Epidermal melanocyte (primary cell): ENCODE results near the gene ENPP1.
"Not testable (repeated sequence)": the region's sequence is repeated elsewhere in the genome, so short reads cannot be mapped to it uniquely, and the experiment has no call there.

Source experiments
- DNase-seq: peaks from one replicate; pipeline ENCODE4 v3.0.0; 2011; ENCODE audit warnings: low spot score; ENCODE audit not compliant: insufficient read length

Gene ENPP1

GRCh38 chr6:131914234-131914633, 106.4 kb downstream of the ENPP1 start:
- DNase-seq, result no peak

GRCh38 chr6:131914967-131915751, 107.3 kb downstream of the ENPP1 start:
- DNase-seq, result peak; percentile 43

- DNase-seq, result not testable (repeated sequence)
Observed at GRCh38 chr6:131916091-131916796, 108.4 kb downstream of the ENPP1 start.

- DNase-seq, result no peak
Observed at GRCh38 chr6:131916847-131917246, 109.0 kb downstream of the ENPP1 start.

- no peak for DNase-seq
Observed at GRCh38 chr6:131917318-131917717, 109.5 kb downstream of the ENPP1 start.

- DNase-seq, result no peak
Observed at GRCh38 chr6:131917763-131918649, 110.2 kb downstream of the ENPP1 start.

- no peak for DNase-seq
Observed at GRCh38 chr6:131918650-131919355, 111.0 kb downstream of the ENPP1 start.

GRCh38 chr6:131920656-131921055, 112.8 kb downstream of the ENPP1 start:
- DNase-seq, result no peak

GRCh38 chr6:131923356-131923755, 115.5 kb downstream of the ENPP1 start:
- no peak for DNase-seq

GRCh38 chr6:131924881-131925474, 117.2 kb downstream of the ENPP1 start:
- DNase-seq, result peak; percentile 34

GRCh38 chr6:131929264-131929663, 121.4 kb downstream of the ENPP1 start:
- DNase-seq, result no peak

- DNase-seq, result no peak
Observed at GRCh38 chr6:131929976-131930375, 122.2 kb downstream of the ENPP1 start.

GRCh38 chr6:131931063-131931750, 123.4 kb downstream of the ENPP1 start:
- DNase-seq, result no peak

- no peak for DNase-seq
Observed at GRCh38 chr6:131936156-131936555, 128.3 kb downstream of the ENPP1 start.

GRCh38 chr6:131937226-131937625, 129.4 kb downstream of the ENPP1 start:
- DNase-seq, result no peak

- DNase-seq, result no peak
Observed at GRCh38 chr6:131937703-131938631, 130.1 kb downstream of the ENPP1 start.
